SK-N-SH (cell line): ENCODE results near the gene KMT2E.
A peak's percentile ranks its signal among the peaks of the same experiment; 100 is the strongest.

ENCODE experiments used
- GABPA ChIP-seq: IDR thresholded peaks from 2 replicates; pipeline ENCODE4 v1.4.0; 2012; ENCODE audit warnings: low read depth, mild to moderate bottlenecking
- POLR2AphosphoS5 ChIP-seq: IDR thresholded peaks from 2 replicates; pipeline ENCODE4 v1.6.1; 2012; ENCODE audit warnings: low read depth, low read length
- YY1 ChIP-seq: IDR thresholded peaks from 2 replicates; pipeline ENCODE4 v1.4.0; 2012; ENCODE audit warnings: low read depth, mild to moderate bottlenecking
- TF ChIP-seq, protein P1 (sequence below): fragments of 200-600 bp; sonication (generic); IDR thresholded peaks from 2 replicates; pipeline ENCODE4 v1.6.1; 2017; ENCODE audit warnings: antibody characterized with exemption, mild to moderate bottlenecking, moderate library complexity

DNA sequence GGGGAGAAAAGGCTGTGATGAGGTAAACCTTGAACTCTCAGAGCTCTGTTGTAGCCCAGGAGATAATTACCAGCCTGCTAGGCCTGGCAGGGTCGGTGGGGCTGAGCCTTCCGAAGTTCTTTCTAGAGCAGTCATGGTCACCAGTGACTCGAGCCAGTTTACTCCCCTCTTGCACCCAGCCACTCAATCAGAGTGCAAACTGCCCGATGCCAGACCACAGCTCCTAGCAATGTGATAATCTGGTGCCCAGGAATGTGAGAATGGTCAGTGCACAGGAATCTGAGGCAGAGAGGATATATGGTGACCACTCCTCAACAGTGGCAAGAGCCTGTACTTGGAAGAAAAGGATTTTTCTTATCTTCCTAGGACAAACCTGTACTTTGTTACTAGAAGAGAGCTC, 46.4 kb upstream of the KMT2E start:
- 0 out of 2 replicates have a peak, but pooled peaks have one; percentile 14 for TF ChIP-seq POLR2AphosphoS5
- TF ChIP-seq GABPA = no peak
- TF ChIP-seq YY1 = no peak
- TF ChIP-seq, protein P1, sequence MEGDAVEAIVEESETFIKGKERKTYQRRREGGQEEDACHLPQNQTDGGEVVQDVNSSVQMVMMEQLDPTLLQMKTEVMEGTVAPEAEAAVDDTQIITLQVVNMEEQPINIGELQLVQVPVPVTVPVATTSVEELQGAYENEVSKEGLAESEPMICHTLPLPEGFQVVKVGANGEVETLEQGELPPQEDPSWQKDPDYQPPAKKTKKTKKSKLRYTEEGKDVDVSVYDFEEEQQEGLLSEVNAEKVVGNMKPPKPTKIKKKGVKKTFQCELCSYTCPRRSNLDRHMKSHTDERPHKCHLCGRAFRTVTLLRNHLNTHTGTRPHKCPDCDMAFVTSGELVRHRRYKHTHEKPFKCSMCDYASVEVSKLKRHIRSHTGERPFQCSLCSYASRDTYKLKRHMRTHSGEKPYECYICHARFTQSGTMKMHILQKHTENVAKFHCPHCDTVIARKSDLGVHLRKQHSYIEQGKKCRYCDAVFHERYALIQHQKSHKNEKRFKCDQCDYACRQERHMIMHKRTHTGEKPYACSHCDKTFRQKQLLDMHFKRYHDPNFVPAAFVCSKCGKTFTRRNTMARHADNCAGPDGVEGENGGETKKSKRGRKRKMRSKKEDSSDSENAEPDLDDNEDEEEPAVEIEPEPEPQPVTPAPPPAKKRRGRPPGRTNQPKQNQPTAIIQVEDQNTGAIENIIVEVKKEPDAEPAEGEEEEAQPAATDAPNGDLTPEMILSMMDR = no peak
